Measurements from ENCODE around the gene STOML2.

STOML2 gene

GRCh38 chr9:35054871-35055644, 47.9 kb downstream of the STOML2 start:
- TF ChIP-seq ZFX (IDR thresholded peaks at IDR 0.05; ENCODE audit: borderline replicate concordance), result no peak
- TF ChIP-seq, protein P1, sequence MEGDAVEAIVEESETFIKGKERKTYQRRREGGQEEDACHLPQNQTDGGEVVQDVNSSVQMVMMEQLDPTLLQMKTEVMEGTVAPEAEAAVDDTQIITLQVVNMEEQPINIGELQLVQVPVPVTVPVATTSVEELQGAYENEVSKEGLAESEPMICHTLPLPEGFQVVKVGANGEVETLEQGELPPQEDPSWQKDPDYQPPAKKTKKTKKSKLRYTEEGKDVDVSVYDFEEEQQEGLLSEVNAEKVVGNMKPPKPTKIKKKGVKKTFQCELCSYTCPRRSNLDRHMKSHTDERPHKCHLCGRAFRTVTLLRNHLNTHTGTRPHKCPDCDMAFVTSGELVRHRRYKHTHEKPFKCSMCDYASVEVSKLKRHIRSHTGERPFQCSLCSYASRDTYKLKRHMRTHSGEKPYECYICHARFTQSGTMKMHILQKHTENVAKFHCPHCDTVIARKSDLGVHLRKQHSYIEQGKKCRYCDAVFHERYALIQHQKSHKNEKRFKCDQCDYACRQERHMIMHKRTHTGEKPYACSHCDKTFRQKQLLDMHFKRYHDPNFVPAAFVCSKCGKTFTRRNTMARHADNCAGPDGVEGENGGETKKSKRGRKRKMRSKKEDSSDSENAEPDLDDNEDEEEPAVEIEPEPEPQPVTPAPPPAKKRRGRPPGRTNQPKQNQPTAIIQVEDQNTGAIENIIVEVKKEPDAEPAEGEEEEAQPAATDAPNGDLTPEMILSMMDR (IDR thresholded peaks at IDR 0.05), result no peak
- H3K27ac ChIP-seq, result 0 out of 2 replicates have a peak overlapping the region, but pooled peaks have one; percentile 18

GRCh38 chr9:35054185-35054835, 48.6 kb downstream of the STOML2 start:
- 0 out of 2 replicates have a peak overlapping the region, but pooled peaks have one; percentile 18 for H3K27ac ChIP-seq
- no peak for TF ChIP-seq ZFX (IDR thresholded peaks at IDR 0.05; ENCODE audit: borderline replicate concordance)
- TF ChIP-seq, protein P1 (IDR thresholded peaks at IDR 0.05), result no peak

- H3K27ac ChIP-seq, result no peak overlapping the region
- TF ChIP-seq ZFX (IDR thresholded peaks at IDR 0.05; ENCODE audit: borderline replicate concordance), result no peak
- TF ChIP-seq, protein P1 (IDR thresholded peaks at IDR 0.05), result peak; percentile 77
Measured at GRCh38 chr9:35051069-35051967, 51.6 kb downstream of the STOML2 start.

All from 22Rv1 (cell line).